Keratinocyte (primary cell): ENCODE results near the gene ARNT2.

Experiments
- EZH2 ChIP-seq: IDR thresholded peaks from one replicate; pipeline ENCODE4 v1.6.1; 2012; ENCODE audit warnings: inconsistent platforms, mild to moderate bottlenecking, low read length, moderate library complexity
- TF ChIP-seq, protein P1 (sequence below), 3 experiments: IDR thresholded peaks in 1 of 3; conservative IDR thresholded peaks in 1 of 3; optimal IDR thresholded peaks in 1 of 3; 2 replicates in 2 of 3; 3 replicates in 1 of 3; pipeline versions ENCODE3 to v1.5.1; 2011; ENCODE audit warnings: low read length in 3 of 3, mild to moderate bottlenecking in 3 of 3, moderate library complexity in 2 of 3, control low read depth in 1 of 3, inconsistent platforms in 1 of 3; ENCODE audit not compliant: insufficient read depth in 2 of 3; ENCODE audit errors: extremely low read depth in 1 of 3

GRCh38 chr15:80426316-80426715, 22.1 kb downstream of the ARNT2 start:
- no peak for TF ChIP-seq EZH2
- TF ChIP-seq, protein P1, sequence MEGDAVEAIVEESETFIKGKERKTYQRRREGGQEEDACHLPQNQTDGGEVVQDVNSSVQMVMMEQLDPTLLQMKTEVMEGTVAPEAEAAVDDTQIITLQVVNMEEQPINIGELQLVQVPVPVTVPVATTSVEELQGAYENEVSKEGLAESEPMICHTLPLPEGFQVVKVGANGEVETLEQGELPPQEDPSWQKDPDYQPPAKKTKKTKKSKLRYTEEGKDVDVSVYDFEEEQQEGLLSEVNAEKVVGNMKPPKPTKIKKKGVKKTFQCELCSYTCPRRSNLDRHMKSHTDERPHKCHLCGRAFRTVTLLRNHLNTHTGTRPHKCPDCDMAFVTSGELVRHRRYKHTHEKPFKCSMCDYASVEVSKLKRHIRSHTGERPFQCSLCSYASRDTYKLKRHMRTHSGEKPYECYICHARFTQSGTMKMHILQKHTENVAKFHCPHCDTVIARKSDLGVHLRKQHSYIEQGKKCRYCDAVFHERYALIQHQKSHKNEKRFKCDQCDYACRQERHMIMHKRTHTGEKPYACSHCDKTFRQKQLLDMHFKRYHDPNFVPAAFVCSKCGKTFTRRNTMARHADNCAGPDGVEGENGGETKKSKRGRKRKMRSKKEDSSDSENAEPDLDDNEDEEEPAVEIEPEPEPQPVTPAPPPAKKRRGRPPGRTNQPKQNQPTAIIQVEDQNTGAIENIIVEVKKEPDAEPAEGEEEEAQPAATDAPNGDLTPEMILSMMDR (optimal IDR thresholded peaks at IDR 0.05 in 1 of 3, IDR thresholded peaks at IDR 0.05 in 1 of 3, conservative IDR thresholded peaks at IDR 0.05 in 1 of 3; ENCODE audit: extremely low read depth in 1 of 3, insufficient read depth in 2 of 3, low read length in 3 of 3), result no peak
